Liver (tissue), 9 donors: ENCODE measurements around the gene TMEM165. TPM values are rescaled to one million over a fixed set of nuclear protein-coding genes. Genes with fewer than 3 reads are reported as not detected.

Experiments used
- DNase-seq: peaks from one replicate; pipeline ENCODE4 v3.0.0-alpha.2; 2017; ENCODE audit warnings: low spot score
- H3K27ac ChIP-seq, 2 donors: one replicate each; pipeline ENCODE4 v1.7.0; 2013; ENCODE audit warnings: inconsistent platforms in 2 of 2, low read length in 2 of 2, control low read depth in 1 of 2, low read depth in 1 of 2, mild to moderate bottlenecking in 1 of 2
- H3K27me3 ChIP-seq, 4 donors: one replicate each; pipeline versions ENCODE4 v1.6.1 to v1.7.0; 2013; ENCODE audit warnings: low read length in 3 of 4, inconsistent platforms in 1 of 4, mild to moderate bottlenecking in 1 of 4, moderate library complexity in 1 of 4; ENCODE audit not compliant: control insufficient read depth in 4 of 4, insufficient read depth in 4 of 4
- H3K36me3 ChIP-seq, 4 donors: one replicate each; pipeline versions ENCODE4 v1.6.1 to v1.7.0; 2013; ENCODE audit warnings: low read length in 3 of 4, mild to moderate bottlenecking in 3 of 4, low read depth in 1 of 4, moderate library complexity in 1 of 4; ENCODE audit not compliant: control insufficient read depth in 4 of 4, insufficient read depth in 3 of 4
- H3K4me1 ChIP-seq, 4 donors: one replicate each; pipeline versions ENCODE4 v1.6.1 to v1.7.0; 2013; ENCODE audit warnings: low read length in 3 of 4, mild to moderate bottlenecking in 3 of 4, moderate library complexity in 1 of 4; ENCODE audit not compliant: control insufficient read depth in 4 of 4, insufficient read depth in 4 of 4
- H3K4me3 ChIP-seq, 3 donors: one replicate each; pipeline versions ENCODE4 v1.6.1 to v1.7.0; 2013; ENCODE audit warnings: low read length in 3 of 3, control low read depth in 1 of 3, low read depth in 1 of 3, mild to moderate bottlenecking in 1 of 3
- H3K9ac ChIP-seq, 2 donors: one replicate each; pipeline ENCODE4 v1.7.0; 2013; ENCODE audit warnings: low read length in 2 of 2, mild to moderate bottlenecking in 2 of 2, moderate library complexity in 2 of 2, control low read depth in 1 of 2, low read depth in 1 of 2
- H3K9me3 ChIP-seq, 4 donors: one replicate each; pipeline versions ENCODE4 v1.6.1 to v1.7.0; 2013; ENCODE audit warnings: low read length in 3 of 4; ENCODE audit not compliant: control insufficient read depth in 4 of 4
- ATF3 ChIP-seq: IDR thresholded peaks from 2 replicates; pipeline ENCODE4 v1.6.1; 2016; ENCODE audit warnings: antibody characterized with exemption
- EGR1 ChIP-seq, 2 donors: IDR thresholded peaks; 2 replicates each; pipeline ENCODE4 v1.6.1; 2016 to 2018; ENCODE audit warnings: antibody characterized with exemption in 2 of 2, low read depth in 2 of 2
- FOXA1 ChIP-seq: IDR thresholded peaks from 2 replicates; pipeline ENCODE4 v1.6.1; 2016; ENCODE audit warnings: antibody characterized with exemption
- FOXA2 ChIP-seq: IDR thresholded peaks from 2 replicates; pipeline ENCODE4 v1.6.1; 2016; ENCODE audit warnings: antibody characterized with exemption
- GABPA ChIP-seq, 2 donors: IDR thresholded peaks in 1 of 2; conservative IDR thresholded peaks in 1 of 2; 2 replicates each; pipeline ENCODE4 v1.6.1; 2016; ENCODE audit warnings: antibody characterized with exemption in 2 of 2, mild to moderate bottlenecking in 1 of 2, moderate library complexity in 1 of 2
- HNF4A ChIP-seq, 2 donors: conservative IDR thresholded peaks; 2 replicates each; pipeline ENCODE4 v1.6.1; 2016; ENCODE audit warnings: antibody characterized with exemption in 2 of 2, mild to moderate bottlenecking in 2 of 2
- HNF4G ChIP-seq: IDR thresholded peaks from 2 replicates; pipeline ENCODE4 v1.6.1; 2016; ENCODE audit warnings: antibody characterized with exemption
- JUND ChIP-seq, 2 donors: IDR thresholded peaks; 2 replicates each; pipeline ENCODE4 v1.6.1; 2016; ENCODE audit warnings: antibody characterized with exemption in 2 of 2
- MAX ChIP-seq: IDR thresholded peaks from 2 replicates; pipeline ENCODE4 v1.6.1; 2016; ENCODE audit warnings: antibody characterized with exemption
- NR2F2 ChIP-seq: IDR thresholded peaks from 2 replicates; pipeline ENCODE4 v1.6.1; 2016; ENCODE audit warnings: antibody characterized with exemption
- RAD21 ChIP-seq, 2 donors: IDR thresholded peaks; 2 replicates each; pipeline ENCODE4 v1.6.1; 2016; ENCODE audit warnings: antibody characterized with exemption in 2 of 2, mild to moderate bottlenecking in 2 of 2
- TAF1 ChIP-seq: conservative IDR thresholded peaks from 2 replicates; pipeline ENCODE4 v1.6.1; 2016; ENCODE audit warnings: antibody characterized with exemption, mild to moderate bottlenecking
- YY1 ChIP-seq: IDR thresholded peaks from 2 replicates; pipeline ENCODE4 v1.6.1; 2016; ENCODE audit warnings: antibody characterized with exemption, mild to moderate bottlenecking
- WGBS: extraction: QIAGEN DNeasy Blood & Tissue Kit; methylation state at CpG from one replicate; pipeline ENCODE4 v1.1.7; 2013; 5-methylcytosine and 5-hydroxymethylcytosine counted together
- polyA plus RNA-seq, 2 donors: library from polyadenylated mRNA; stranded (reverse) in 1 of 2; unstranded in 1 of 2; fragments of 200-250 nt in 1 of 2; fragments of >200 nt in 1 of 2; fragmentation: Nextera tagmentation in 1 of 2; extraction: Ambion mirVana in 1 of 2; gene quantifications; one replicate each; pipeline versions ENCODE4 v1.2.1 to v1.2.3, GENCODE V29; 2013 to 2015
- total RNA-seq, 2 donors: library from RNA; depleted of rRNA; stranded (reverse); fragments of >200 nt; gene quantifications; one replicate each; pipeline ENCODE4 v1.2.3, GENCODE V29; 2014
- TF ChIP-seq, protein P1 (sequence below): fragments of 150-350 bp; IDR thresholded peaks from 2 replicates; pipeline ENCODE4 v1.5.1; 2017; ENCODE audit warnings: improper control_type of control experiment, low read depth, low read length; ENCODE audit not compliant: missing input control
- TF ChIP-seq, protein P2 (sequence below): IDR thresholded peaks from 2 replicates; pipeline ENCODE4 v1.6.1; 2016; ENCODE audit warnings: antibody characterized with exemption
- donor health status: healthy.
- donor health status: healthy.
- donor health status: healthy.
- donor health status: healthy.
- donor health status: healthy.

Gene TMEM165
- total and polyA plus RNA-seq, 4 donors = 16.4 to 42.1 (median 29.1) TPM

- Histone ChIP-seq H3K9ac (no peak overlapping the region), H3K27ac (no peak overlapping the region), H3K4me3 (no peak overlapping the region), H3K4me1 (peaks cover 5 to 17% (median 11%) of the 10 kb centered on the region in 4 donors), H3K27me3 (no peaks in the 10 kb centered on the region), H3K36me3 (peaks cover 0 to 5% (median 2%) of the 10 kb centered on the region in 4 donors), H3K9me3 (no peaks in the 10 kb centered on the region)
- no peak for TF ChIP-seq JUND (IDR thresholded peaks at IDR 0.05)
- TF ChIP-seq MAX = no peak
- 84% methylated on average over 1 of the region's 1 CpG for WGBS
- no peak for DNase-seq
Measured at GRCh38 chr4:55399581-55399980, 3.8 kb downstream of the TMEM165 start.

DNA sequence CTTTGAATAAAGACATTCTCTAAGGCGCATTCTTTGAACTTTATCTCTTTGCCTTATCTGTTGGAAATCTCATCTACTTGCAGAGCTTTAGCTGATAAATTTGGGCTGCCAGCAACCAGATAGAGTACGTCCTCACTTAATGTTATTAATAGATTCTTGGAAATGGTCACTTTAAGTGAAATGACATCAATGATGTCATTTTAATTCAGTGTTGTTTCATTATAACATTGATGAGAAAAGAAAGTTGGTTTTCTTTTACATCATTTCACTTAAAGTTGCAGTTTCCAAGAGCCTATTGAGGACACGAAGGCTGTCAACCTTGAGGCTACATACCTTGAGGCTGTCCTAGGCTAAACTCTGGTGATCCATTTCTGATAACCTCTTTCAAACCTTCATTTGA, 9.3 kb downstream of the TMEM165 start:
- no peak for DNase-seq
- TF ChIP-seq FOXA1 (no peak), MAX (no peak), EGR1 (IDR thresholded peaks at IDR 0.05; ENCODE audit: low read depth in 2 of 2) (no peak), FOXA2 (no peak), TAF1 (no peak), NR2F2 (no peak), HNF4G (no peak)
- TF ChIP-seq, protein P1, sequence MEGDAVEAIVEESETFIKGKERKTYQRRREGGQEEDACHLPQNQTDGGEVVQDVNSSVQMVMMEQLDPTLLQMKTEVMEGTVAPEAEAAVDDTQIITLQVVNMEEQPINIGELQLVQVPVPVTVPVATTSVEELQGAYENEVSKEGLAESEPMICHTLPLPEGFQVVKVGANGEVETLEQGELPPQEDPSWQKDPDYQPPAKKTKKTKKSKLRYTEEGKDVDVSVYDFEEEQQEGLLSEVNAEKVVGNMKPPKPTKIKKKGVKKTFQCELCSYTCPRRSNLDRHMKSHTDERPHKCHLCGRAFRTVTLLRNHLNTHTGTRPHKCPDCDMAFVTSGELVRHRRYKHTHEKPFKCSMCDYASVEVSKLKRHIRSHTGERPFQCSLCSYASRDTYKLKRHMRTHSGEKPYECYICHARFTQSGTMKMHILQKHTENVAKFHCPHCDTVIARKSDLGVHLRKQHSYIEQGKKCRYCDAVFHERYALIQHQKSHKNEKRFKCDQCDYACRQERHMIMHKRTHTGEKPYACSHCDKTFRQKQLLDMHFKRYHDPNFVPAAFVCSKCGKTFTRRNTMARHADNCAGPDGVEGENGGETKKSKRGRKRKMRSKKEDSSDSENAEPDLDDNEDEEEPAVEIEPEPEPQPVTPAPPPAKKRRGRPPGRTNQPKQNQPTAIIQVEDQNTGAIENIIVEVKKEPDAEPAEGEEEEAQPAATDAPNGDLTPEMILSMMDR = no peak
- TF ChIP-seq, protein P2, sequence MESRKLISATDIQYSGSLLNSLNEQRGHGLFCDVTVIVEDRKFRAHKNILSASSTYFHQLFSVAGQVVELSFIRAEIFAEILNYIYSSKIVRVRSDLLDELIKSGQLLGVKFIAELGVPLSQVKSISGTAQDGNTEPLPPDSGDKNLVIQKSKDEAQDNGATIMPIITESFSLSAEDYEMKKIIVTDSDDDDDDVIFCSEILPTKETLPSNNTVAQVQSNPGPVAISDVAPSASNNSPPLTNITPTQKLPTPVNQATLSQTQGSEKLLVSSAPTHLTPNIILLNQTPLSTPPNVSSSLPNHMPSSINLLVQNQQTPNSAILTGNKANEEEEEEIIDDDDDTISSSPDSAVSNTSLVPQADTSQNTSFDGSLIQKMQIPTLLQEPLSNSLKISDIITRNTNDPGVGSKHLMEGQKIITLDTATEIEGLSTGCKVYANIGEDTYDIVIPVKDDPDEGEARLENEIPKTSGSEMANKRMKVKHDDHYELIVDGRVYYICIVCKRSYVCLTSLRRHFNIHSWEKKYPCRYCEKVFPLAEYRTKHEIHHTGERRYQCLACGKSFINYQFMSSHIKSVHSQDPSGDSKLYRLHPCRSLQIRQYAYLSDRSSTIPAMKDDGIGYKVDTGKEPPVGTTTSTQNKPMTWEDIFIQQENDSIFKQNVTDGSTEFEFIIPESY = no peak
- H3K9ac ChIP-seq = no peak overlapping the region
- peaks cover 0 to 9% (median 3%) of the 10 kb centered on the region in 4 donors for H3K36me3 ChIP-seq
- peaks cover 0 to 2% (median 0%) of the 10 kb centered on the region in 4 donors for H3K4me1 ChIP-seq
- no peaks in the 10 kb centered on the region for H3K27me3 ChIP-seq
- WGBS = 95% methylated on average over 3 of the region's 3 CpGs
- H3K9me3 ChIP-seq = no peaks in the 10 kb centered on the region
- H3K27ac ChIP-seq = no peak overlapping the region
- H3K4me3 ChIP-seq = no peak overlapping the region

DNA sequence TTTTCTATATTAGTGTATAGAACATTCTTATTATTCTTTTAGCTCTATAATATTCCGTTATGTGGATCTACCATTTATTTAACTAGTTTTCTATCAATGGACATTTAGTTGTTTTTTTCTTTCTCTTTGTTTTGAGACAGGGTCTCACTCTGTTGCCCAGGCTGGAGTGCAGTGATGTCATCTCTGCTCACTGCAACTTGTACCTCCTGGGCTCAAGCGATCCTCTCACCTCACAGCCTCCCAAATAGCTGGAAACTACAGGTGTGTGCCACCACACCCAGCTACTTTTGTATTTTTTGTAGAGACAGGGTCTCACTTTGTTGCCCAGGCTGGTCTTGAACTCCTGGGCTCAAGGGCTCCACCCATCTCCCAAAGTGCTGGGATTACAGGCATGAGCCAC, 10.8 kb downstream of the TMEM165 start:
- 98% methylated on average over 2 of the region's 2 CpGs for WGBS
- H3K36me3 ChIP-seq = peaks cover 0 to 6% (median 3%) of the 10 kb centered on the region in 4 donors

More for the DNA sequence above, 10.8 kb downstream of the TMEM165 start:
- no peak for TF ChIP-seq FOXA1
- no peak for TF ChIP-seq YY1
- TF ChIP-seq, protein P1 = no peak
- no peak for TF ChIP-seq RAD21 (IDR thresholded peaks at IDR 0.05)
- TF ChIP-seq, protein P2 = no peak
- TF ChIP-seq EGR1 (IDR thresholded peaks at IDR 0.05; ENCODE audit: low read depth in 2 of 2) = no peak
- TF ChIP-seq JUND (IDR thresholded peaks at IDR 0.05) = no peak
- TF ChIP-seq MAX = no peak
- no peak for TF ChIP-seq TAF1
- no peak for TF ChIP-seq ATF3
- TF ChIP-seq GABPA (IDR thresholded peaks at IDR 0.05 in 1 of 2, conservative IDR thresholded peaks at IDR 0.05 in 1 of 2) = no peak
- TF ChIP-seq HNF4A (conservative IDR thresholded peaks at IDR 0.05) = no peak
- no peak for TF ChIP-seq NR2F2
- peaks cover 0 to 2% (median 0%) of the 10 kb centered on the region in 4 donors for H3K4me1 ChIP-seq
- H3K9me3 ChIP-seq = no peaks in the 10 kb centered on the region
- H3K9ac ChIP-seq = no peak overlapping the region
- no peaks in the 10 kb centered on the region for H3K27me3 ChIP-seq
- no peak overlapping the region for H3K4me3 ChIP-seq
- DNase-seq = no peak
- H3K27ac ChIP-seq = no peak overlapping the region
